ACC112 (cell line): ENCODE results near the gene SGIP1.

Source experiments
- H2AFZ ChIP-seq: fragments of 200-600 bp; sonication (generic); one replicate; pipeline ENCODE4 v1.6.0; 2017; ENCODE audit warnings: antibody characterized with exemption, low read length; ENCODE audit not compliant: unreplicated experiment
- H3K27ac ChIP-seq: fragments of 200-600 bp; sonication (generic); 2 replicates; pipeline ENCODE4 v1.5.1; 2014; ENCODE audit warnings: low read depth, mild to moderate bottlenecking, antibody characterized with exemption, low read length, moderate library complexity
- H3K27me3 ChIP-seq: fragments of 200-600 bp; sonication (generic); 2 replicates; pipeline ENCODE4 v1.6.1; 2014; ENCODE audit warnings: mild to moderate bottlenecking, antibody characterized with exemption, low read length, moderate library complexity, mixed read lengths; ENCODE audit not compliant: insufficient read depth
- H3K36me3 ChIP-seq: fragments of 200-600 bp; sonication (generic); 2 replicates; pipeline ENCODE4 v1.6.1; 2016; ENCODE audit warnings: mild to moderate bottlenecking, antibody characterized with exemption, low read length, moderate library complexity, mixed read lengths; ENCODE audit not compliant: insufficient read depth
- H3K4me1 ChIP-seq: fragments of 200-600 bp; sonication (generic); one replicate; pipeline ENCODE4 v1.6.1; 2016; ENCODE audit warnings: low read length, mixed read lengths; ENCODE audit not compliant: insufficient read depth, unreplicated experiment, control insufficient read depth
- H3K4me3 ChIP-seq: fragments of 200-600 bp; sonication (generic); 2 replicates; pipeline ENCODE4 v1.5.1; 2014; ENCODE audit warnings: mild to moderate bottlenecking, low read depth, low read length
- H3K79me2 ChIP-seq: fragments of 200-600 bp; sonication (generic); one replicate; pipeline ENCODE4 v1.6.0; 2016; ENCODE audit warnings: low read length; ENCODE audit not compliant: control insufficient read depth, unreplicated experiment, insufficient read depth

Gene SGIP1

GRCh38 chr1:66556161-66556611 is 22.2 kb downstream of the SGIP1 start:
- no peak overlapping the region for H2AFZ ChIP-seq
- H3K27ac ChIP-seq = no peak overlapping the region
- no peaks in the 10 kb centered on the region for H3K79me2 ChIP-seq
- no peaks in the 10 kb centered on the region for H3K27me3 ChIP-seq
- H3K4me3 ChIP-seq = no peak overlapping the region
- H3K4me1 ChIP-seq = peaks cover 16% of the 10 kb centered on the region
- H3K36me3 ChIP-seq = no peaks in the 10 kb centered on the region

DNA sequence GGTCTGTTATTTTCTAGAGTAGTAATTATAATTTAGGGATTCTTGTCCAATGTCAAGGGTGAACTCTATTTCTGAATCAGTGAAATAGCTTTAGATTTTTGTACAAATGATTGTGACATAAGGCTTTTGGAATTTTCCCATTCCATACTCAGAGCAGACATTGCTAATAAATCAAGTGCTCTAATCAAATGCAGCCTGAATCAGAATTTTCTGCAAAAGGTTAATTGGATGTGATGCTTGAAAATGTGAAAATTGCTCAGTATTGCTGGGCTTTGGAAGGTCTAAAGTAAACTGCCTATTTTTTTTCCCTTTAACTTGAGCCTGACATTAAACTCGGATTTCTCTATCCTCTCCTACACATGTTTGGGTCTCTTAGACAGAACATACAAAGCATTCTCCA is 23.2 kb downstream of the SGIP1 start:
- Histone ChIP-seq H3K36me3 (no peaks in the 10 kb centered on the region), H3K27me3 (no peaks in the 10 kb centered on the region), H3K4me3 (no peak overlapping the region), H3K4me1 (peaks cover 25% of the 10 kb centered on the region), H3K27ac (no peak overlapping the region), H3K79me2 (peaks cover under 1% of the 10 kb centered on the region), H2AFZ (no peak overlapping the region)

GRCh38 chr1:66559517-66559916 is 25.6 kb downstream of the SGIP1 start:
- Histone ChIP-seq H3K36me3 (no peaks in the 10 kb centered on the region), H3K4me3 (no peak overlapping the region), H3K4me1 (peaks cover 38% of the 10 kb centered on the region), H3K79me2 (peaks cover 6% of the 10 kb centered on the region), H2AFZ (no peak overlapping the region), H3K27me3 (no peaks in the 10 kb centered on the region), H3K27ac (no peak overlapping the region)

- Histone ChIP-seq H3K27ac (peak overlapping the region; percentile 99), H3K36me3 (no peaks in the 10 kb centered on the region), H3K27me3 (no peaks in the 10 kb centered on the region), H2AFZ (no peak overlapping the region), H3K4me1 (peaks cover 42% of the 10 kb centered on the region), H3K79me2 (peaks cover 6% of the 10 kb centered on the region), H3K4me3 (peak overlapping the region; percentile 74)
These were observed 28.6 kb downstream of the SGIP1 start for GRCh38 chr1:66562561-66562960.

GRCh38 chr1:66563094-66563800 is 29.3 kb downstream of the SGIP1 start:
- H3K27me3 ChIP-seq = no peaks in the 10 kb centered on the region
- H3K36me3 ChIP-seq = no peaks in the 10 kb centered on the region
- peak overlapping the region; percentile 74 for H3K4me3 ChIP-seq
- peak overlapping the region; percentile 99 for H3K27ac ChIP-seq
- H3K79me2 ChIP-seq = peaks cover 6% of the 10 kb centered on the region
- peaks cover 42% of the 10 kb centered on the region for H3K4me1 ChIP-seq
- no peak overlapping the region for H2AFZ ChIP-seq

DNA sequence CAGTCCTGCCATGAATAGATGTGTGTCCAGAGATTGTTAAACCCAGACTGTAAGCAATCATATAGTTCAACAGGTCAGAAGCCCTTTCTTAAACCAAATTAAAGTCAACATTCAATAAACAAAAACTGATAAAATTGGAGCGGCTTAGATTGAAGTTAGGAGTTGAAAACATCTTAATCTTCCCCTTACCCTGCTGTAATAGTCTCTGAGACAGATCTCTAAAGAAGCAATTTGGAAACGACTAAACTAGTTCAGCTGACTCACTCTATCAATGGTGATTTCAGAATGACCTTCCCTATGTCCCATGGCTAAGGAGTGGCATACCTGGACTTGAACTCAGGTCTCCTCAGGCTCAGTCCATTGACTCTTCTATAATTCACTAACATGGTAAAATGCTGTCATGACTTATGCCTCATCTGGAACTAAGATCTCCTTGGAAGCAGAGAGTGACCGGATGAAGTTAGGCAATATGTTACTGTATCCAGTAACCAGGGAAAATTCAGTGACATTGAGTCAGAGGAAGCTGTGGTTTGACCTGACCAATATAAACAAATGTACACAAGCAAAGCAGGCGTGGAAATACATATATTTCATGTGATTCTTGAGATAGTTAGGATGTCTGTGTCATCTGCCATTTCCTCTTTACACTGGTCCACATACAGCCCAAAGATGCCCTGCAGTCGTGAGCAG is 30.1 kb downstream of the SGIP1 start:
- H3K4me3 ChIP-seq = peak overlapping the region; percentile 74
- H3K27me3 ChIP-seq = no peaks in the 10 kb centered on the region
- no peak overlapping the region for H2AFZ ChIP-seq
- peaks cover 42% of the 10 kb centered on the region for H3K4me1 ChIP-seq
- peaks cover 6% of the 10 kb centered on the region for H3K79me2 ChIP-seq
- H3K27ac ChIP-seq = peak overlapping the region; percentile 99
- no peaks in the 10 kb centered on the region for H3K36me3 ChIP-seq

DNA sequence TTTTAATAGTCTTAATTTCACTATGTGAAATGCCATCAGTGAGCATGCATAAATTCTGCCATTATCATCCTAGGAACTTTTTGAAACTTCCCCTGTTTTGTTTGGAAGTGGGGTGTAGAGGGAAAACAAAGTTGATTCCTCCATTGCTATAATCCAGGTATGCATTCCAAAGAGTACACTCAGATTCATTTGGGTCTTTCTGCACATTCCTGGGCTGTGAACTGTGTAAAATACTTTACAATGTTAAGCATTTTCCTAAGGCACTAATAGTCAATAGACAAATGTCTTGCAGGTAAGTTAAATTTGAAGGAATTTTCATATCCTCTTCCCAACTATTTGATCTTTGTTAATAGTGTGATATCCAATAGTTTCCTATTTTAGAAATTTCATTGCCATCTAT is 36.2 kb downstream of the SGIP1 start:
- no peaks in the 10 kb centered on the region for H3K36me3 ChIP-seq

DNA sequence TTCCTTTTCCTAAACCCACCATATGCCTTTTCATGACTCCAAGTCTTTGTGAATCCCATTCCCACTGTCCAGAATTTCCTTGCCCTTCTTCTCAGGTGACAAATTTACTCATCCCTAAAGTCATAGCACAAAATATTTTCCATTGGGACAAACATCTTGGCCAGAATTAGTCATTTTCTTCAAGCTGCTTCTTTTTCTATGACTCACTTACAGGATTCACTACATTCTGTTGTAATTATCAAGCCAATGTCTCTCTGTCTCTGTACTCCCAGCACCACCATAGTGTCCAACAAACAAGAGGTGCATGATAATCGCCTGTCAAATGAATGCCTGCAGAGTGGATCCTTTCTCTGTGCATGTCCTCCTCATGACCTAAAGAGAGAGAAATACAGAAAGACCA is 37.8 kb downstream of the SGIP1 start:
- Histone ChIP-seq H3K27ac (peak overlapping the region; percentile 52), H3K79me2 (no peaks in the 10 kb centered on the region), H3K4me1 (peaks cover 39% of the 10 kb centered on the region), H3K4me3 (no peak overlapping the region), H3K36me3 (no peaks in the 10 kb centered on the region), H2AFZ (no peak overlapping the region), H3K27me3 (no peaks in the 10 kb centered on the region)

More for the DNA sequence above, 36.2 kb downstream of the SGIP1 start:
- H3K79me2 ChIP-seq = no peaks in the 10 kb centered on the region
- no peaks in the 10 kb centered on the region for H3K27me3 ChIP-seq
- H2AFZ ChIP-seq = no peak overlapping the region
- H3K4me3 ChIP-seq = no peak overlapping the region
- no peak overlapping the region for H3K27ac ChIP-seq
- H3K4me1 ChIP-seq = peaks cover 35% of the 10 kb centered on the region

DNA sequence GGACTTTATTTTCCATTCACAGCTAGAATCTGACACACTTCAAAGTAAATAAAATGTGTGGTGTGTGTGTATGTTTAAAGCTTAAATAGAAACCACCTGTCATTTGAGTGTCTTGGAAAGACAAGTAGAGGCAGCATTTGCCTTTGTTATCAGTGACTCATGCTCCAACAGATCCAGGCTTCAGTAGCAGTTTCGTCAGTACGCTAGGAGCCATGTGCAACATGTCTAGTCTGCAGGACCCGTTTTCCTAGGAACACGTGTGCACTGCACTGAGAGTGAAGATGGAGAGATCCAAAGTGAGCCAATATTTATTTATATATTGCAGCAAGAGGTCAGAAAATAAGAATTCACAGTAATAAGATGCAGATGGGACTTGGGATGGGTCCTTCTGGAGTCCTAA is 41.8 kb downstream of the SGIP1 start:
- H3K27ac ChIP-seq = no peak overlapping the region
- no peak overlapping the region for H2AFZ ChIP-seq
- H3K36me3 ChIP-seq = no peaks in the 10 kb centered on the region
- peaks cover 31% of the 10 kb centered on the region for H3K4me1 ChIP-seq
- H3K4me3 ChIP-seq = no peak overlapping the region
- no peaks in the 10 kb centered on the region for H3K79me2 ChIP-seq
- H3K27me3 ChIP-seq = no peaks in the 10 kb centered on the region

- Histone ChIP-seq H3K27me3 (no peaks in the 10 kb centered on the region), H3K27ac (no peak overlapping the region), H3K79me2 (no peaks in the 10 kb centered on the region), H3K4me1 (peaks cover 22% of the 10 kb centered on the region), H2AFZ (no peak overlapping the region), H3K36me3 (no peaks in the 10 kb centered on the region), H3K4me3 (no peak overlapping the region)
These were observed 42.7 kb downstream of the SGIP1 start for GRCh38 chr1:66576645-66577044.

GRCh38 chr1:66578841-66579240 is 44.9 kb downstream of the SGIP1 start:
- no peaks in the 10 kb centered on the region for H3K27me3 ChIP-seq
- H2AFZ ChIP-seq = no peak overlapping the region
- no peaks in the 10 kb centered on the region for H3K36me3 ChIP-seq
- H3K4me3 ChIP-seq = no peak overlapping the region
- no peaks in the 10 kb centered on the region for H3K79me2 ChIP-seq
- no peak overlapping the region for H3K27ac ChIP-seq
- peaks cover 10% of the 10 kb centered on the region for H3K4me1 ChIP-seq
